ENCODE measurements around the gene SAMD4A. TPM values are rescaled to one million over a fixed set of nuclear protein-coding genes. Genes with fewer than 3 reads are reported as not detected.

The SAMD4A gene
- total RNA-seq, 2 donors from 2014 or later, result 1.9 to 8.0 TPM

DNA sequence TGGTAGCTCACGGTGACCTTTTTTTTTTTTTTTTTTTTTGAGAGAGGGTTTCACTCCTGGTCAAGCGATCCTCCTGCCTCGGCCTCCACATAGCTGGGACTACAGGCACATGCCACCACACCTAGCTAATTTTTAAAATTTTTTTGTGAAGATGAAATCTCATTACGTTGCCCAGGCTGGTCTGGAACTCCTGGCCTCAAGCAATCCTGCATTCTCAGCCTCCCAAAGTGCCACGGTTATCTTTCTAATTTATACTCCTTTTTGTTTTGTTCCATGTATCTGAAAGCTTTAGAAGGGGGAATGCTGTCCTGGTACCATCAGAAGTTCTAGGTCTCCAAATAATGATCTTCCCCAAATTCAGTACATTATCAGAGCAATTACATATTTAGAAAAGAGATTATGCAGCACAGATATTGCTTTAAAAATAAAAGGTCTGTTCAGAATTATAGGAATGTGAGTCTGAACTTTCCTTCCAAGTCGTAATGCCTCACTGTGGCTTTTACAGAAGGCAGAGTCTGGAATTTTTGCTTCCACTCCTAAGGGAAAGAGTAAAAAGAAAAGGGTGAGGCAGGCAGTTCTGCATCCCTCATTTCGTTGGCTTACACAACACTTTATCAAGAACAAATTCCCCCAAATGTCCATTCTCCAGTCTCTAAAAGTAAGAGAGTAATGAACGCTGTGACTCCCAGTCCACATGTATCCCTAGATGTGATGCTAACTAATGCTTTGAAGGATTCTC is 262.7 kb downstream of the SAMD4A start:
- Mint-ChIP-seq H3K4me1 (no peaks in the 10 kb centered on the region), H3K27ac (no peak overlapping the region), H3K4me3 (no peak overlapping the region), H3K9me3 (peaks cover 26% of the 10 kb centered on the region), H3K27me3 (ENCODE audit: insufficient read depth) (no peaks in the 10 kb centered on the region), H3K36me3 (ENCODE audit: low read depth) (no peaks in the 10 kb centered on the region)
- H3K4me3 ChIP-seq (ENCODE audit: low read length), result no peak overlapping the region
- WGBS, 2 experiments (ENCODE audit: insufficient coverage in 1 of 2, insufficient read length in 1 of 2), result 80 to 90% methylated on average over 4 to 8 of the region's 8 CpGs
- H3K9ac ChIP-seq (ENCODE audit: extremely low read depth, low read length, poor library complexity, severe bottlenecking), result no peak overlapping the region
- no peak for DNase-seq
- H3K9me3 ChIP-seq (ENCODE audit: control insufficient read depth, low read length), result peaks cover 8% of the 10 kb centered on the region
- TF ChIP-seq, protein P1, sequence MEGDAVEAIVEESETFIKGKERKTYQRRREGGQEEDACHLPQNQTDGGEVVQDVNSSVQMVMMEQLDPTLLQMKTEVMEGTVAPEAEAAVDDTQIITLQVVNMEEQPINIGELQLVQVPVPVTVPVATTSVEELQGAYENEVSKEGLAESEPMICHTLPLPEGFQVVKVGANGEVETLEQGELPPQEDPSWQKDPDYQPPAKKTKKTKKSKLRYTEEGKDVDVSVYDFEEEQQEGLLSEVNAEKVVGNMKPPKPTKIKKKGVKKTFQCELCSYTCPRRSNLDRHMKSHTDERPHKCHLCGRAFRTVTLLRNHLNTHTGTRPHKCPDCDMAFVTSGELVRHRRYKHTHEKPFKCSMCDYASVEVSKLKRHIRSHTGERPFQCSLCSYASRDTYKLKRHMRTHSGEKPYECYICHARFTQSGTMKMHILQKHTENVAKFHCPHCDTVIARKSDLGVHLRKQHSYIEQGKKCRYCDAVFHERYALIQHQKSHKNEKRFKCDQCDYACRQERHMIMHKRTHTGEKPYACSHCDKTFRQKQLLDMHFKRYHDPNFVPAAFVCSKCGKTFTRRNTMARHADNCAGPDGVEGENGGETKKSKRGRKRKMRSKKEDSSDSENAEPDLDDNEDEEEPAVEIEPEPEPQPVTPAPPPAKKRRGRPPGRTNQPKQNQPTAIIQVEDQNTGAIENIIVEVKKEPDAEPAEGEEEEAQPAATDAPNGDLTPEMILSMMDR (conservative IDR thresholded peaks at IDR 0.05), result no peak
- H3K27me3 ChIP-seq (ENCODE audit: control insufficient read depth, insufficient read depth, low read length, poor library complexity, severe bottlenecking), result no peaks in the 10 kb centered on the region
- no peaks in the 10 kb centered on the region for H3K4me1 ChIP-seq (ENCODE audit: control insufficient read depth, insufficient read depth, low read length)
- no peaks in the 10 kb centered on the region for H3K36me3 ChIP-seq (ENCODE audit: control insufficient read depth, insufficient read depth, low read length)
- H3K27ac ChIP-seq (ENCODE audit: low read depth, low read length), result no peak overlapping the region

- H3K27me3 Mint-ChIP-seq (ENCODE audit: insufficient read depth), result no peaks in the 10 kb centered on the region
- no peak for DNase-seq
- no peaks in the 10 kb centered on the region for H3K27me3 ChIP-seq (ENCODE audit: control insufficient read depth, insufficient read depth, low read length, poor library complexity, severe bottlenecking)
- no peak overlapping the region for H3K4me3 Mint-ChIP-seq
- H3K36me3 Mint-ChIP-seq (ENCODE audit: low read depth), result no peaks in the 10 kb centered on the region
- H3K4me3 ChIP-seq (ENCODE audit: low read length), result no peak overlapping the region
- peaks cover 19% of the 10 kb centered on the region for H3K9me3 Mint-ChIP-seq
- H3K27ac ChIP-seq (ENCODE audit: low read depth, low read length), result no peak overlapping the region
- no peaks in the 10 kb centered on the region for H3K9me3 ChIP-seq (ENCODE audit: control insufficient read depth, low read length)
- H3K4me1 ChIP-seq (ENCODE audit: control insufficient read depth, insufficient read depth, low read length), result no peaks in the 10 kb centered on the region
- H3K27ac Mint-ChIP-seq, result no peak overlapping the region
- H3K9ac ChIP-seq (ENCODE audit: extremely low read depth, low read length, poor library complexity, severe bottlenecking), result no peak overlapping the region
- H3K36me3 ChIP-seq (ENCODE audit: control insufficient read depth, insufficient read depth, low read length), result no peaks in the 10 kb centered on the region
- TF ChIP-seq, protein P1 (conservative IDR thresholded peaks at IDR 0.05), result no peak
- H3K4me1 Mint-ChIP-seq, result no peaks in the 10 kb centered on the region
- 94 to 96% methylated on average over 4 of the region's 4 CpGs for WGBS, 2 experiments (ENCODE audit: insufficient coverage in 1 of 2, insufficient read length in 1 of 2)
These were observed 263.7 kb downstream of the SAMD4A start for GRCh38 chr14:54830650-54831049.

DNA sequence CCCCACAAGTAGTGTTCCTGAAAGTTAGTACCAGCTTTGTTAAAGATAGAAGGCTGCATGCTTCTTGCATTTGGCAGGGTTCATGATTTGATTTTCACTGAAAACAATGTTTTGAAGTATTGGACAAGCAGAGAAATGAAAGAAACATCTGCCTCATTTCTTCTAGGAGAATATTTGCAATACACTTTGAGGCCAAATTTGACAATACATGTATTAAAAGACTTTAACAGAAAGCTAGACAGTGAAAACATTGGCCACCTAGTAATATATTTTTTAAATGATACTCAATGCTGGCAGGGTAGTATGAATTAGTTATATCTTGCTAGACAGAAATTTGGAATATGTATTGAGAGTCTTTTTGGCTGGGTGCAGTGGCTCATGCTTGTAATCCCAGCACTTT is 267.2 kb downstream of the SAMD4A start:
- no peak overlapping the region for H3K9ac ChIP-seq (ENCODE audit: extremely low read depth, low read length, poor library complexity, severe bottlenecking)
- H3K27me3 Mint-ChIP-seq (ENCODE audit: insufficient read depth), result no peaks in the 10 kb centered on the region
- H3K4me3 Mint-ChIP-seq, result no peak overlapping the region
- peaks cover 8% of the 10 kb centered on the region for H3K9me3 Mint-ChIP-seq
- H3K4me1 Mint-ChIP-seq, result no peaks in the 10 kb centered on the region
- no peaks in the 10 kb centered on the region for H3K36me3 Mint-ChIP-seq (ENCODE audit: low read depth)
- no peak overlapping the region for H3K4me3 ChIP-seq (ENCODE audit: low read length)
- TF ChIP-seq, protein P1 (conservative IDR thresholded peaks at IDR 0.05), result no peak
- no peak overlapping the region for H3K27ac ChIP-seq (ENCODE audit: low read depth, low read length)
- no peaks in the 10 kb centered on the region for H3K27me3 ChIP-seq (ENCODE audit: control insufficient read depth, insufficient read depth, low read length, poor library complexity, severe bottlenecking)
- H3K36me3 ChIP-seq (ENCODE audit: control insufficient read depth, insufficient read depth, low read length), result no peaks in the 10 kb centered on the region
- no peak for DNase-seq
- no peaks in the 10 kb centered on the region for H3K4me1 ChIP-seq (ENCODE audit: control insufficient read depth, insufficient read depth, low read length)
- H3K27ac Mint-ChIP-seq, result no peak overlapping the region
- H3K9me3 ChIP-seq (ENCODE audit: control insufficient read depth, low read length), result no peaks in the 10 kb centered on the region
